K562 (cell line): ENCODE measurements around the gene PNPO. TPM values are rescaled to one million over a fixed set of nuclear protein-coding genes. Genes with fewer than 3 reads are reported as not detected.

Experiments
- CCNT2 ChIP-seq: IDR thresholded peaks from 2 replicates; pipeline ENCODE4 v1.6.1; 2011; ENCODE audit warnings: borderline replicate concordance, low read depth, mild to moderate bottlenecking, moderate library complexity, mixed read lengths, low read length; ENCODE audit not compliant: insufficient read length; ENCODE audit errors: extremely low read depth
- CXXC5 ChIP-seq: fragments of 250-450 bp; sonication (Bioruptor Pico); IDR thresholded peaks from 2 replicates; pipeline ENCODE4 v1.8.0; 2022; ENCODE audit warnings: inconsistent platforms, mild to moderate bottlenecking, moderate library complexity
- EP400 ChIP-seq: fragments of 450-650 bp; IDR thresholded peaks from 2 replicates; pipeline ENCODE4 v1.6.1; 2017; ENCODE audit warnings: antibody characterized with exemption, mild to moderate bottlenecking, moderate library complexity
- FOXK2 ChIP-seq, 2 experiments: fragments of 450-650 bp; IDR thresholded peaks in 1 of 2; conservative IDR thresholded peaks in 1 of 2; 2 replicates each; pipeline ENCODE4 v1.6.1; 2016; ENCODE audit warnings: low read depth in 2 of 2, mild to moderate bottlenecking in 1 of 2
- GATAD2B ChIP-seq: fragments of 450-650 bp; IDR thresholded peaks from 2 replicates; pipeline ENCODE4 v1.6.1; 2017; ENCODE audit warnings: mild to moderate bottlenecking, borderline replicate concordance
- HIVEP1 ChIP-seq: fragments of 250-450 bp; sonication (Bioruptor Pico); IDR thresholded peaks from 2 replicates; pipeline ENCODE4 v1.4.0; 2020; ENCODE audit warnings: mild to moderate bottlenecking
- L3MBTL2 ChIP-seq: fragments of 450-650 bp; IDR thresholded peaks from 2 replicates; pipeline ENCODE4 v1.6.1; 2016; ENCODE audit warnings: mild to moderate bottlenecking, moderate library complexity
- PML ChIP-seq: IDR thresholded peaks from 2 replicates; pipeline ENCODE4 v1.6.1; 2012; ENCODE audit warnings: low read length, inconsistent platforms
- POLR2A ChIP-seq: fragments of 450-650 bp; conservative IDR thresholded peaks from 2 replicates; pipeline ENCODE4 v1.6.1; 2016
- TARDBP ChIP-seq: fragments of 450-650 bp; IDR thresholded peaks from 2 replicates; pipeline ENCODE4 v1.6.1; 2016
- TRIM24 ChIP-seq, 2 experiments: fragments of 450-650 bp; IDR thresholded peaks; 2 replicates each; pipeline ENCODE4 v1.6.1; 2016
- ZBTB7A ChIP-seq: IDR thresholded peaks from 2 replicates; pipeline ENCODE4 v1.6.1; 2011; ENCODE audit warnings: low read depth, mild to moderate bottlenecking, low read length, moderate library complexity, borderline replicate concordance; ENCODE audit not compliant: control insufficient read depth
- ZNF239 ChIP-seq: fragments of 250-450 bp; sonication (Bioruptor Pico); IDR thresholded peaks from 2 replicates; pipeline ENCODE4 v1.4.0; 2020; ENCODE audit warnings: mild to moderate bottlenecking
- ZSCAN32 ChIP-seq: fragments of 450-650 bp; formaldehyde crosslinking; IDR thresholded peaks from 2 replicates; pipeline ENCODE4 v1.4.0; 2020; ENCODE audit warnings: mild to moderate bottlenecking, moderate library complexity
- polyA plus RNA-seq, 8 experiments: library from polyadenylated mRNA; depleted of rRNA in 4 of 8; stranded (reverse) in 5 of 8; unstranded in 3 of 8; fragments of >200 nt; fragmentation: Nextera tagmentation in 2 of 8; fragmentation: Illumina TruSeq in 1 of 8; extraction: Ambion mirVana in 2 of 8; extraction: Trizol in 1 of 8; gene quantifications; 2 replicates each; pipeline versions ENCODE4 v1.2.1 to v1.2.3, GENCODE V29; 2011 to 2014; ENCODE audit warnings: inconsistent platforms in 1 of 8, missing spikeins in 1 of 8
- total RNA-seq, 7 experiments: library from RNA; depleted of rRNA in 6 of 7; stranded (reverse); fragments of >200 nt in 6 of 7; fragmentation: Illumina TruSeq in 2 of 7; extraction: Trizol in 2 of 7; gene quantifications; 2 replicates each; pipeline versions ENCODE4 v1.2.1 to v1.2.3, GENCODE V29; 2011 to 2021; ENCODE audit warnings: low replicate concordance in 1 of 7
- TF ChIP-seq, protein P1 (sequence below): sonication (generic); formaldehyde crosslinking; IDR thresholded peaks from 2 replicates; pipeline ENCODE4 v1.8.1; 2023; ENCODE audit warnings: missing genetic modification reagents, mild to moderate bottlenecking, borderline replicate concordance
- TF ChIP-seq, protein P2 (sequence below): IDR thresholded peaks from 2 replicates; pipeline ENCODE4 v1.6.1; 2011; ENCODE audit warnings: borderline replicate concordance, low read depth, mild to moderate bottlenecking, moderate library complexity, low read length; ENCODE audit not compliant: insufficient read depth, poor library complexity, severe bottlenecking
- TF ChIP-seq, protein P3 (sequence below), 2 experiments: fragments of 450-650 bp; IDR thresholded peaks; 2 replicates each; pipeline ENCODE4 v1.6.1; 2016
- TF ChIP-seq, protein P4 (sequence below): sonication (generic); formaldehyde crosslinking; IDR thresholded peaks from 2 replicates; pipeline ENCODE4 v1.8.0; 2022; ENCODE audit warnings: missing genetic modification reagents, mild to moderate bottlenecking, moderate library complexity, borderline replicate concordance

PNPO gene
- total and polyA plus RNA-seq, 9 of the 15 experiments (the other 6 are each of a cell fraction or from before 2014, with no cell fraction given): 16.6 to 39.0 (median 27.4) TPM

DNA sequence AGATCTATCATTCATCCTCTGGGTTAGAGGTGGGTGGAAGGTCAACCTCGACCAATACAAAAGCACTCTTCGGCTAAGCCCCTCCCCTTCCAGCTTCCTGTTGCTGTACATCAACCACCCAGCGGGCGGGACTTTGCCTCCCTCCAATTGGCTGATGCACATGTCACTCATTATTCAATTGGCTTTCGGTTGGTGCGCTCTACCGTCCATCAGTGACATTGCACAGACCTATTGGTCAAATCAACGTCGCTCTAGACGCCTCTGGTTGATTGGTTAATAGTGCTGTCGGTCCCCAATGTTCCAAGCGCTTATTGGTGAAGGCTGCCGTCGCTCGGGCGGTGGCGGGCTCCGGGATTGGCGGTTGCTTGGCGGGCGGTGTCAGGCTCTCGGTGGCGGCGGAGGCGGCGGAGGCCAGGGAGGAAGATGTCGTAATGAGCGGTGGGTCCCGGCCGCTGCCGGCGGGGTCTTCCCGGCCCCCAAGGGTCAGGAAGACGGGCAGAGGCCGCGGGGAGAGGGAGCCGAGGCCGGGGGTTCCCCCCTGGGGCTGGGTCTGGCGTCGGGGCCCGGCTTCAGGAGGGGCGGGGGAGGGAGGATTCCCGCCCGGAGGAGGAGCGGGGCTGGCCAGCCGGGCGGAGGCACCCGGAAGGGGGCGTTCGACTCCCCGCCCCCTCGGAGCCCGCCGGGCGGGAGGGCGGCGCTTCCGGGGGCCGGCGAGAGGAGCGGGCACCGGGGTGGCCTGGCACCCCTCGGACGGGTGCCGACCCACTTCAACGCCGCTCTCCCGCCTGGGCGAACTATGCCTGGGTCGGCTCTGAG is 45.3 kb upstream of the PNPO start, which contains the start of gene SP2 (continued):
- TF ChIP-seq, protein P1, sequence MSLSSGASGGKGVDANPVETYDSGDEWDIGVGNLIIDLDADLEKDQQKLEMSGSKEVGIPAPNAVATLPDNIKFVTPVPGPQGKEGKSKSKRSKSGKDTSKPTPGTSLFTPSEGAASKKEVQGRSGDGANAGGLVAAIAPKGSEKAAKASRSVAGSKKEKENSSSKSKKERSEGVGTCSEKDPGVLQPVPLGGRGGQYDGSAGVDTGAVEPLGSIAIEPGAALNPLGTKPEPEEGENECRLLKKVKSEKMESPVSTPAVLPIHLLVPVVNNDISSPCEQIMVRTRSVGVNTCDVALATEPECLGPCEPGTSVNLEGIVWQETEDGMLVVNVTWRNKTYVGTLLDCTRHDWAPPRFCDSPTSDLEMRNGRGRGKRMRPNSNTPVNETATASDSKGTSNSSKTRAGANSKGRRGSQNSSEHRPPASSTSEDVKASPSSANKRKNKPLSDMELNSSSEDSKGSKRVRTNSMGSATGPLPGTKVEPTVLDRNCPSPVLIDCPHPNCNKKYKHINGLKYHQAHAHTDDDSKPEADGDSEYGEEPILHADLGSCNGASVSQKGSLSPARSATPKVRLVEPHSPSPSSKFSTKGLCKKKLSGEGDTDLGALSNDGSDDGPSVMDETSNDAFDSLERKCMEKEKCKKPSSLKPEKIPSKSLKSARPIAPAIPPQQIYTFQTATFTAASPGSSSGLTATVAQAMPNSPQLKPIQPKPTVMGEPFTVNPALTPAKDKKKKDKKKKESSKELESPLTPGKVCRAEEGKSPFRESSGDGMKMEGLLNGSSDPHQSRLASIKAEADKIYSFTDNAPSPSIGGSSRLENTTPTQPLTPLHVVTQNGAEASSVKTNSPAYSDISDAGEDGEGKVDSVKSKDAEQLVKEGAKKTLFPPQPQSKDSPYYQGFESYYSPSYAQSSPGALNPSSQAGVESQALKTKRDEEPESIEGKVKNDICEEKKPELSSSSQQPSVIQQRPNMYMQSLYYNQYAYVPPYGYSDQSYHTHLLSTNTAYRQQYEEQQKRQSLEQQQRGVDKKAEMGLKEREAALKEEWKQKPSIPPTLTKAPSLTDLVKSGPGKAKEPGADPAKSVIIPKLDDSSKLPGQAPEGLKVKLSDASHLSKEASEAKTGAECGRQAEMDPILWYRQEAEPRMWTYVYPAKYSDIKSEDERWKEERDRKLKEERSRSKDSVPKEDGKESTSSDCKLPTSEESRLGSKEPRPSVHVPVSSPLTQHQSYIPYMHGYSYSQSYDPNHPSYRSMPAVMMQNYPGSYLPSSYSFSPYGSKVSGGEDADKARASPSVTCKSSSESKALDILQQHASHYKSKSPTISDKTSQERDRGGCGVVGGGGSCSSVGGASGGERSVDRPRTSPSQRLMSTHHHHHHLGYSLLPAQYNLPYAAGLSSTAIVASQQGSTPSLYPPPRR (CRISPR knock-in tag): peak; percentile 72; the same call in 1 of the 2 replicates
- TF ChIP-seq CXXC5 (CRISPR knock-in tag) (peak; percentile 93), FOXK2 (conservative IDR thresholded peaks at IDR 0.05 in 1 of 2, IDR thresholded peaks at IDR 0.05 in 1 of 2; ENCODE audit: low read depth in 2 of 2) (peak; percentile 98 to 99), ZSCAN32 (CRISPR knock-in tag) (peak; percentile 55; the same call in 1 of the 2 replicates), ZNF239 (no peak), CCNT2 (peak; percentile 66), PML (peak; percentile 42; the same call in 1 of the 2 replicates), GATAD2B (peak; percentile 10; the same call in 1 of the 2 replicates), POLR2A (peak; percentile 69; the same call in 1 of the 2 replicates), TRIM24 (IDR thresholded peaks at IDR 0.05) (peak in 1 of 2 experiments; percentile 55; a peak in 2 of 4 replicates), ZBTB7A (peak; percentile 90; the same call in 1 of the 2 replicates), EP400 (peak; percentile 87), HIVEP1 (peak; percentile 24; the same call in 1 of the 2 replicates), TARDBP (peak; percentile 26; the same call in 1 of the 2 replicates), L3MBTL2 (0 out of 2 replicates have a peak, but pooled peaks have one; percentile 7)
- TF ChIP-seq, protein P2, sequence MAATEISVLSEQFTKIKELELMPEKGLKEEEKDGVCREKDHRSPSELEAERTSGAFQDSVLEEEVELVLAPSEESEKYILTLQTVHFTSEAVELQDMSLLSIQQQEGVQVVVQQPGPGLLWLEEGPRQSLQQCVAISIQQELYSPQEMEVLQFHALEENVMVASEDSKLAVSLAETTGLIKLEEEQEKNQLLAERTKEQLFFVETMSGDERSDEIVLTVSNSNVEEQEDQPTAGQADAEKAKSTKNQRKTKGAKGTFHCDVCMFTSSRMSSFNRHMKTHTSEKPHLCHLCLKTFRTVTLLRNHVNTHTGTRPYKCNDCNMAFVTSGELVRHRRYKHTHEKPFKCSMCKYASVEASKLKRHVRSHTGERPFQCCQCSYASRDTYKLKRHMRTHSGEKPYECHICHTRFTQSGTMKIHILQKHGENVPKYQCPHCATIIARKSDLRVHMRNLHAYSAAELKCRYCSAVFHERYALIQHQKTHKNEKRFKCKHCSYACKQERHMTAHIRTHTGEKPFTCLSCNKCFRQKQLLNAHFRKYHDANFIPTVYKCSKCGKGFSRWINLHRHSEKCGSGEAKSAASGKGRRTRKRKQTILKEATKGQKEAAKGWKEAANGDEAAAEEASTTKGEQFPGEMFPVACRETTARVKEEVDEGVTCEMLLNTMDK: peak; percentile 48
- TF ChIP-seq, protein P3, sequence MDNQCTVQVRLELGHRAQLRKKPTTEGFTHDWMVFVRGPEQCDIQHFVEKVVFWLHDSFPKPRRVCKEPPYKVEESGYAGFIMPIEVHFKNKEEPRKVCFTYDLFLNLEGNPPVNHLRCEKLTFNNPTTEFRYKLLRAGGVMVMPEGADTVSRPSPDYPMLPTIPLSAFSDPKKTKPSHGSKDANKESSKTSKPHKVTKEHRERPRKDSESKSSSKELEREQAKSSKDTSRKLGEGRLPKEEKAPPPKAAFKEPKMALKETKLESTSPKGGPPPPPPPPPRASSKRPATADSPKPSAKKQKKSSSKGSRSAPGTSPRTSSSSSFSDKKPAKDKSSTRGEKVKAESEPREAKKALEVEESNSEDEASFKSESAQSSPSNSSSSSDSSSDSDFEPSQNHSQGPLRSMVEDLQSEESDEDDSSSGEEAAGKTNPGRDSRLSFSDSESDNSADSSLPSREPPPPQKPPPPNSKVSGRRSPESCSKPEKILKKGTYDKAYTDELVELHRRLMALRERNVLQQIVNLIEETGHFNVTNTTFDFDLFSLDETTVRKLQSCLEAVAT (IDR thresholded peaks at IDR 0.05): peak in 1 of 2 experiments; percentile 100; a peak in 2 of 4 replicates
- TF ChIP-seq, protein P4, sequence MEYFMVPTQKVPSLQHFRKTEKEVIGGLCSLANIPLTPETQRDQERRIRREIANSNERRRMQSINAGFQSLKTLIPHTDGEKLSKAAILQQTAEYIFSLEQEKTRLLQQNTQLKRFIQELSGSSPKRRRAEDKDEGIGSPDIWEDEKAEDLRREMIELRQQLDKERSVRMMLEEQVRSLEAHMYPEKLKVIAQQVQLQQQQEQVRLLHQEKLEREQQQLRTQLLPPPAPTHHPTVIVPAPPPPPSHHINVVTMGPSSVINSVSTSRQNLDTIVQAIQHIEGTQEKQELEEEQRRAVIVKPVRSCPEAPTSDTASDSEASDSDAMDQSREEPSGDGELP: peak; percentile 45
